GM18861 (cell line): ENCODE results near the gene FRG1.
"Not testable (repeated sequence)": the region's sequence is repeated elsewhere in the genome, so short reads cannot be mapped to it uniquely, and the experiment has no call there.

Experiments
- ATAC-seq: cut with Tn5 transposase; IDR thresholded peaks from one replicate; pipeline ENCODE4 v1.9.1; 2021; ENCODE audit not compliant: unreplicated experiment

Gene FRG1

DNA sequence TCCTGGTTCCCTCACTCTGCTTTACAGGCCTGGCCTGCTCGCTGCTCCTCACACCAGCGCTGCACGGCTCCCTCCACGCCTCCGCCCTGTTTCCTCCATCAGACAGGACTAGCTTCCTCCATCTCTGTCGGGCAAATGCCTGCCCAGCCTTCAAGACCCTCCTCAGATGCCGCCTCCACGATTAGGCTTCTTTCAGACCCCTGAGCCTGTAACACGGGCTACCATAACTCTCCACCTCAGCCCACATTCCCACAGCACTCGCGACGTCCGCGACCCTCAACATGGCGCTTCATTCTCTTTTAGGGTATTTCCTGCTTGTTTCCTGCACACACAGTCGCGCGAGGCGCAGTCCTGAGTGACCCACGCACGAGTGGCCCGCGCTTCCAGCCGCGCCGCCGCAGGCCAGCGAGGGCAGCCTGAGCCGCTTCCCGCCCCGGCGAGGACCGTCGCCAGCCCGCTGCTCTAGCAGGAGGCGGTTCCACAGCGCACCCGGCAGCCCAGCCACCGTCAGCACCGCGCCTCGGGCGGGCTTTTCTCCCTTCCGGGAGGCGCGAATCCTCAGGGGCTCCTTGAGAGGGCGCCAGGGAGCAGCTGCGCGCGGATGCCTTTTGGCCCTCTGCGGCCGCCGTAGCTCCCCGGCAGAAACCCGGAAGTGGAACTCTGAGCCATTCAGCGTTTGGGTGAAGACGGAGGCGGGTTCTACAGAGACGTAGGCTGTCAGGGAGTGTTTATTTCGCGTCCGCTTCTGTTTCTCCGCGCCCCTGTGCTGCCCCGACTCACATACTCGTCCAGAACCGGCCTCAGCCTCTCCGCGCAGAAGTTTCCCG lies at the start of gene FRG1:
Gene FRG1 (plus strand): TSS at position 695 of the 827 bp plus-strand sequence. CDS start 138 bp downstream, outside the sequence.
- ATAC-seq: peak; percentile 99

DNA sequence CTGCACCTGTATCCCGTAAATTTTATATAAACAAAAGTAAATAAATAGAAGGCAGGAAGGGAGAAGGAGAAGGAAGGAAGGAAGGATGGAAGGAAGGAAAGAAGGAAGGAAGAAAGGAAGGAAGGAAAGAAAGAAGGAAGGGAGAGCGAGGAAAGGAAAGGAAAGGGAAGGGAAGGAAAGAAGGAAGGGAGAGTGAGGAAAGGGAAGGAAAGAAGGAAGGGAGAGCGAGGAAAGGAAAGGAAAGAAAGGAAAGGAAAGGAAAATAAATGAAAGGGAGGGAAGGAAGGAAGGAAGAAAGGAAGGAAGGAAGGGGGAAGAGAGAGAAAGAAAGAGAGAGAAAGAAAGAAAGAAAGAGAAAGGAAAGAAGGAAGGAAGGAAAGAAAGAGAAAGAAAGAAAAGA lies 43.0 kb upstream of the FRG1 start:
- no peak for ATAC-seq

DNA sequence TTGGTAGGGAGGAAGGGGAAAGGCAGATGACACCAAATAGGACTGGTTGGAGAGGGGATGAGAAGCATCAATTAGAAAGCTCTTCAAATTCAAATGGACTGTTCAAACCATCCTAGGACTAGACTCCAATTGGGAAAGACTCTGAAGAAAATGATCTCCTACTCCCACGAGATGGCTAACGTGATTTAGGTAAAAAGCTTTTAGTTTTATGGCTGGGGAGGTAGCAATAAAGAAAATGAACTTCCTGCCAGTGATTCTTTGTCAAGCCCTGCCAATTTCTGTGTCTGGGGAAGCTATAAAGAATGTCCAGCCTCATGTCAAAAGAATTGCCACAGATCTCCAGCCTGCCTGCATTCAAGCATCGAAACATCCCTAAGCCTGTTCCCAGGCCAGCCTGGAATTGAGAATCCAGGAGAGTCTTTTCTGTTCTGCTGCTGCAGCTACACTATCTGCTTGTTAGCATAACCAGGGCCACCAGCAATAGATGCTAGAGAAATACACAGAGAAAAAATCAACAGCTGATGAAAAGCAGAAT lies 41.1 kb upstream of the FRG1 start:
- not testable (repeated sequence) for ATAC-seq

DNA sequence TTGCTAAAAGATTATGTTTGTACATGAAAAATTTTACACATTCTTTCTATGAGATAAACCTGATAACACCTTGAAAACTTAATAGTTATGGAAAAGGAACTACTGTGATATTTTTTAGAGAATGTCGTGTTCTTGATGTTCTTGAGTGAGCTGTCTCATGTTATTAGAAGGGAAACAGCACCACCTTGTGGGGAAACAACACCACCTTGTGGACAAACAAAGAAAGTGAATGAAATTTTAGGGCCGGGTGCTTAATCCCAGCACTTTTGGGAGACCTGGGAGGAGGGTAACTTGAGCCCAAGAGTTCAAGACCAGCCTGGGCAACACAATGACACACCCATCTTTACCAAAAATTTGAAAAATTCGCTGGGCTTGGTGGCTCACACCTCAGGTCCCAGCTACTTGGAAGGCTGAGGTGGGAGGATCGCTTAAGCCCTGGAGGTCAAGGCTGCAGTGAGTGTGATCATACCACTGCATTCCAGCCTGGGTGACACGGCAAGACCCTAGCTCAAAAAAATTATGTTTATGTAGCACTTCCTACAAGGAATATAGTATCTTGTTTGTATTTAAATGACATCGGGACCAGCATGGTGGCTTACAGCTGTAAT lies 36.1 kb upstream of the FRG1 start:
- ATAC-seq: peak; percentile 87

DNA sequence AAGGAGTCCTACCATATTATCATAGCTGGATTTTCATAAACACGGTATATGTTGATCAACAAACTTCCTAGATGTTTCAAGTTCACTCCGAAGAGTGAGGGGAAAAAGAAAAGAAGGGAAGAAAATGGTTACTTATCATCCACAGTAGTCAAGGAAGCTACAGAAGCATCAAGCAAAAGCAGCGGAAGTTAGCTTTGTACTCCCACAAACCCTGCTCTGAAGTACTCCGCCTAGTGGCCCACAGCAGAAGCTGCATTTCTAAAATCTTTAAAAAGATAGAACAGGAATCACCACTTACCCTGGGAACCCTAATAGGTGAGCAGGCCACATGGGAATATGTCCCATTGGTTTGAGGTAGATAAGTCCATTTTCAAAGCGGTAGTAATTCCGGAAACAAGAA lies 28.5 kb upstream of the FRG1 start:
- ATAC-seq: no peak

DNA sequence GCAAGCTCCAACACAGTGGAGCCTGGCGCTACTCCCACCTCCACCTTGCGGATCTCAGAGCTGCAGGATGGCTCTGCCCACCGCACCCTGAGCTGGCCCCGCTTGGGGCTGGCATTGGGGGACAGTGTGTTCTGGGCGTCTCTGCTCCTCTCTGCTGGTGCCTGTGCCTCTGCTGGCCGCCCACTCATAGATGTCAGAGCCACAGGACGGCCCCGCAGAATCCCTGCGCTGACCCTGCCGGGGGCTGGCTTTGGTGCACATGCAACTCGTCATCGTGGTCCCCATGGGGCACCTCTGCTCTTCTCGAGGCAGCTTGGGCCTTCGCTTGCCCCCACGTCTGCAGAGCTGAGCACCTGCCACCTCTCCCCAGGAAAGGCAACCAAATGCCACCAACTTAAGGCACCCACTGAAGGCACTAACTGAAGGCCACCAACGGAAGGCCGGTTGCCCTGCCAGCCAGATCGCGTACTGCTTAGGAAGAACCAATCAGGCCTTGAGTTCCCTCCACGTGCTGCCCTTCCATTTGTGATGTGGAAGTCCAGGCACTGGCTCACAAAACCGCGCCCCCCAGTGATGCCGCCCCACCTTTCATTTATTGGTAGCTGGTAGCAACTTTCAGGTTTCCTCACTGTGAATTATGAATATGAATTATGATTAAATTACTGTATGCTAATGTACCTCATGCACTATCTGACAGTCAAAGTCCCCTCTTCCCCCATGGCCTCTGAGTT lies 23.3 kb upstream of the FRG1 start:
- ATAC-seq: no peak

DNA sequence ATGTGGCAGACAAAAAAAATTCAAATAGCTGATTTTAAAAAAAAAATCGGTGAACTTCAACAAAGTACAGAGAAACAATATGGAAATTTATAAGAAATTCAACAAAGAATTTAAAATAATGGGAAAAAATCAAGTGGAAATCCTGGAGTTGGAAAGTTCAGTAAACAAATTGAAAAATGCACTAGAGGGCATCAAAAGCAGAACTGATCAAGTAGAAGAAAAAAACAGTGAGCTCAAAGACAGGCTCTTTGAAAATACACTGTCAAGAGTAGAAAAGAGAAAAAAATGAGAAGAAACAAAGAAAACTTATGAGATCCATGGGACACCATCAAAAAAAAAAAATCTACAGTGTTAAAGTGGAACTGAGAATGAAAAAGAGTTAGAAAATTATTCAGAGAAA lies 19.6 kb upstream of the FRG1 start:
- no peak for ATAC-seq

DNA sequence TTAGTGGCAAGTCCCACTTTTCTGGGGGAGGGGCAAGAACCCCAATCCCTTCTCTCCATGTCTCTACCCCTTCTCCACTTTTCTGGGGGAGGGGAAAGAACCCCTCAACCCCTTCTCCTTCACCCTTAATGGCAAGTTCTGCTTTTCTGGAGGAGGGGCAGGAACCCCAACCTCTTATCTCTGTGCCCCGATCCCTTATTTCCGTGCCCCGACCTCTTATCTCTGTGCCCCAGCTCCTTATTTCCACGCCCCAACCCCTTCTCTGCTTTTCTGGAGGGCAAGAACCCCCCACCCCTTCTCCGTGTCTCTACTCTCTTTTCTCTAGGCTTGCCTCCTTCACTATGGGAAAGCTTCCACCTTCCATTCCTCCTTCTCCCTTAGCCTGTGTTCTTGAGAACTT lies 13.9 kb upstream of the FRG1 start:
- not testable (repeated sequence) for ATAC-seq

DNA sequence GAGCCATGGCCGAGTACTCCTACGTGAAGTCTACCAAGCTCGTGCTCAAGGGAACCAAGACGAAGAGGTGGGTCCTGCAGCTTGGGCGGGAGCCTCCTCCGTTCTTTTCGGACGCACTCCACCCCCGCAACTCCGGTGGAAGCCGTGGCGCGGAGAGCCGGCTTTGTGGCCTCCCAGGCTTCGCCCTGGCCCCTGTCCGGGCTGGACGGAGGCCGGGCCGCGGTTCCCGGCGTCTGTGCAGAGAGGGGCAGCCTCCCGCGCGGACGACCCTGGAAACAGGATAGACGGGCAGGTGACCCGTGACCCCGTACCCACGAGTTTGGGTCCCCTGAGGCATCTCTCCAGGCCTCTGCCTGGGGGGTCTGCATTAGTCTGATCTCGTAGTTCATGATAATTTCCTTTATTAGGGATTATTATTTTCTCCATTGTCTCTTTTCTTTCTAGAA lies 356 bp downstream of the FRG1 start:
- no peak for ATAC-seq

DNA sequence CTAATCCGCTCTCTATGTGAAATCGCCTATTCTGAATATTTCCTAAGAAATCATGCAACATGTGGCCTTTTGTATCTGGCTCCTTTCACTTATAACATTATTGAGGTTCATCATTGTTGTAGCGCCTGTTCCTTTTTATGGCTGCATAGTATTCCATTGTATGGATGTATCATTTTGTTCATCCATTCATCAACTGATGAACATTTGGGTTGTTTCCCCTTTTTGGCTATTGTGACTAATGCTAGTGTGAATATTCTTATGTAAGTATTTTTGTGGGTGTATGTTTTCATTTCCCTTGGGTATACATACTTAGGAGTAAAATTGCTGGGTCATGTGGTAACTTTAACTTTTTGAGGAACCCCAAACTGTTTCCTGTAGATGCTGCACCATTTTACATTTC lies 1.7 kb downstream of the FRG1 start:
- not testable (repeated sequence) for ATAC-seq

DNA sequence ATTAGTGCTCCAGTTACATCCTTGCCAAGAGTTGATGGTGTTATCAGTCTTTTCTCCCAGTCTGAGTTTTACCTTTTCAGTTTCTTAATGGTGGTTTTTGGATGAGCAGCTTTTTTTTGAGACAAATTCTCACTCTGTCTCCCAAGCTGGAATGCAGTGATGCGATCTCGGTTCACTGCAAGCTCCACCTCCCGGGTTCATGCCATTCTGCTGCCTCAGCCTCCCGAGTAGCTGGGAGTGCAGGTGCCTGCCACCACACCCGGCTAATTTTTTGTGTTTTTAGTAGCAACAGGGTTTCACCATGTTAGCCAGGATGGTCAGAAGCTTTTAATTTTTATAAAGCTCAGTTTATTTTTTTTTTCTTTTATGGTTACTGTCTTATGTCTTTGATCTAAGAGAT lies 3.4 kb downstream of the FRG1 start:
- not testable (repeated sequence) for ATAC-seq

DNA sequence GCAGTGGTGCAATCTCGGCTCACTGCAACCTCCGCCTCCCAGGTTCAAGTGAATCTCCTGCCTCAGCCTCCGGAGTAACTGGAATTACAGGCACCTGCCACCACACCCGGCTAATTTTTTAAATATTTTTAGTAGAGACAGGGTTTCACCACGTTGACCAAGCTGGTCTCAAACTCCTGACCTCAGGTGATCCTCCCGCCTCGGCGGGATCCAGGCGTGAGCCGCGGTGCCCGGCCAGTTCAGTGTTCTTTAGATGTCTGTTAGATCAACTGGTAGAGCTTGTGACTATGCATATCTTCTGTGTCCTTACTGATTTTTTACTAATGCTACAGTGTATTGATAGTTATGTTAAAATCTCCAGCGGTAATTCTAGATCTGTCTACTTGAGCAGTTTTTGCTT lies 6.2 kb downstream of the FRG1 start:
- ATAC-seq: not testable (repeated sequence)

DNA sequence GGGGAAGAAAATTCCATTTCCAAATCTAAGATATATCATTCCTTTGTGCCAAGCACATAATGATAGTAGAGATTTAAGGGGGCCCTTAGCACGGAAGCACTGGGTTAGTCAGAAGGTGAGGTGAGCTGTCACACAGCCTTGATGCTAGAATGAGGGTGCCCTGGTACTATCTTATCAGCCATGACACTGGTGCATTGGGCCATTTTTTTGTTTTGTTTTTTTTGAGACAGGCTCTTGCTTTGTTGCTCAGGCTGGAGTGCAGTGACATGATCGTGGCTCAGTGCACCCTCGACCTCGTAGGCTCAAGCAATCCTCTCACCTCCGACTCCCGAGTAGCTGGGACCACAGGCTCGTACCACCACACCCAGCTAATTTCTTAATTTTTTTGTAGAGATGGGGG lies 7.8 kb downstream of the FRG1 start:
- ATAC-seq: not testable (repeated sequence)

DNA sequence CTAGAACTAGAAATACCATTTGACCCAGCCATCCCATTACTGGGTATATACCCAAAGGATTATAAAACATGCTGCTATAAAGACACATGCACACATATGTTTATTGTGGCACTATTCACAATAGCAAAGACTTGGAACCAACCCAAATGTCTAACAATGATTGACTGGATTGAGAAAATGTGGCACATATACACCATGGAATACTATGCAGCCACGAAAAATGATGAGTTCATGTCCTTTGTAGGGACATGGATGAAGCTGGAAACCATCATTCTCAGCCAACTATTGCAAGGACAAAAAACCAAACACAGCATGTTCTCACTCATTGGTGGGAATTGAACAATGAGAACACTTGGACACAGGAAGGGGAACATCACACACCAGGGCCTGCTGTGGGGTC lies 28.6 kb downstream of the FRG1 start:
- ATAC-seq: not testable (repeated sequence)

DNA sequence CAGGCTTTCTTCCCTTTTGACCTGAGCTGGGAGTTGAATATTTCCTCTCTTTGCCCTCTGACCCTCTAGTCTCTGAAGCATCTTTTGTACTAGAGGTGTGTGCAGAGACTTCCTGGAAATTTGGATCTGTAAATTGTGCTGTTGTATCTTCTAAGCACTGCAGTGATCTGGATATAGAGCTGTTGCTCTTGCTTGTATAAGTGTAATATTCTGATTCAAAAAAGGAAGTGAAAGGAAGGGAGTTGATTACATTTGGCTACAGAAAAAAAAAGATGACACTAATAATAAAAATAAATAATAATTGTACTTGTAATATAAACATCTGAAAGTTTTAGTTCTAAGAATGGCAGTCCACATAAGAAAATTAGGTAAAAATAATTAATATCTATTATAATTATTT lies 33.0 kb downstream of the FRG1 start:
- no peak for ATAC-seq

DNA sequence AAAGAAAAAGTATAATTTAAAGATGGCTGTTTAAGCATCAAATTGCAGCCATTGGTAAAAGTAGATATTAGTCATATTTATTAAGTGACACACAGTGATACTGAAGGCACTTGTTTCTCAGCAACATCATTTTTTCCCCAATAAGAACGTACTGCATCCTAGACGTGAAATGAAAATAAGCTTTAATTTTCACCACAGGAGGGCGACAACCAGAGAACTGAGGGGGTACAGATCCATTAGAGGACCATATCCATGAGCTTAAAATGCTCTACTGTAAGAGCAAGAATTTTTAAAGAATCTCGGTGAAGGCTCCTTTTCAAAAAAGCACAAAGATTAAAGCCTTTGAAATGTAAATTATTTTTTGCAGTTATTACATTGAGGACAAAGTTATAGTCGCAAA lies 33.4 kb downstream of the FRG1 start:
- ATAC-seq: no peak

DNA sequence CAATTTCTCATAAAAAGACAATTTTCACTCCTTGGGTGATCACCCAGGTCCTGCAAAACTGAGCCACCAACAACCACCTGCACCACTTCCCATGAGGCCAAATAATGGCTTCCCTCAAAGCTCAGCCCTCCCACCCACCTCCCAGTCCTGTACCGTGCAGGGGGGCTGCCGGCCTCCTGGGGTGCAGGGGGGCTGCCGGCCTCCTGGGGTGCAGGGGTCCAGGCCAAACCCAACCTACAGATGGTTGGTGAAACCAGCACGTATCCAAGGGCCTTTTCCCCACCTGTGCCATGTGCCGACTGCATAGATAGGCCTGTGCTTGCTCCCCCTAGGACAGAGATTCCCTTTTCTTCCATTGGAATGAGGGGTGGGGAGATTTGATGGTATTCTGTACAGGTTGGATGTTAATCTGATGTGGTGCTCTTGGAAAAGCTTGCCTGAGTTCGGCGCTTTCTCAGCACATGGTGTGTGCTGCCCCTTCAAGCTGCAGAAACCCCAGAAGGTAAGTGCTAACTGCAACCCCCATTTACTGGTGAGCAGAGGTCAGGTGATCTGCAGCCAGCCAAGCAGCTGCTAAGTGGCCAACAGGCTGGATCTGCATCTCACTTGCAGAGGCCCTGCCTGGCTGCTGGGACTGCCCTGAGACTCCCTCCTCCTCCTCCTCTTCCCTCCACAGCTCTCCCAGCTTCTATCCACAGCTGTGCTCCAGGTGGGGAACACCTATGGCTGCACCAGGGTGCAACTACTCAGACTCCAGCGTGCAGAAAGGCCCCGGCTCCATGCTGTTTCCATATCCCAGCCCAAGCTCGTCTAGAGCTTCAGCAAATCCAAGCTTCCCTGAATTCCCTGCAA lies 38.8 kb downstream of the FRG1 start:
- no peak for ATAC-seq

DNA sequence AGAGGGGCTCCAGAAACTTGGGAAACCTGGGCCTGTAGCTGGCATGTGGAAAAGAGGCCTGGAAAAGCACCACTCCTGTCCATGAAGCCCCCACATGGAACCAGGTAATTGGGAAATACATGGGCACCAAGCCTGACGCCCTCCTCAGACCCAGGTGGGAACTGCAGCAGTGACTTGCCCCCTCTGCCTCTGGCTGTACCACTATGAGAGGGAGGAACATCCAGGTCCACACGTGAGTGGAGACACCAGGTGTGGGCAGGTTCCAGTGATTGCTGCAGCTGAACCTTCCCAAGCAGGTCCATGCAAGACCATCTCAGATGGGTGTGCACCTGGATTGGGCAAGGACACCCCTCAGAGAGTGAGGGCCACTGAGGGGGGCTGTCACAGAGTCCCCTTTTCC lies 39.6 kb downstream of the FRG1 start:
- ATAC-seq: not testable (repeated sequence)

DNA sequence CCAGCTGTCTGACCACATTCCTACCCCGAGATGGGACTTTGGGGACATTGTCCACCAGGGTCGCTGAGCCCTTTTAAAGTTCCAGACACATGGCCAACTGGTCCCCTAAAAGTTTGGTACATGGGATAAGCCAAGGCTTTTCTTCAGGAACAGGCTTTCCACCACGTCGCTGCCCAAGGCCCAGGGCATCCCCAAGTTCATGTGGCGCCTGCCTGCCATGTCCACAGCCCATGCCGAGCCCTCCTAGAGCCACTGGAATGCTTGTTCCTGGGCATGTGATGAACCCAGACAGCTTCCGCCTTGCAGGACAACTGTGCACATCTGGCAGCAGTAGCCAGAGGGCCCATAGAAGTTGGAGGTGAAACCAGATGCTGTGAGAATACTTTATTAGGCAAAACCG lies 41.3 kb downstream of the FRG1 start:
- no peak for ATAC-seq

DNA sequence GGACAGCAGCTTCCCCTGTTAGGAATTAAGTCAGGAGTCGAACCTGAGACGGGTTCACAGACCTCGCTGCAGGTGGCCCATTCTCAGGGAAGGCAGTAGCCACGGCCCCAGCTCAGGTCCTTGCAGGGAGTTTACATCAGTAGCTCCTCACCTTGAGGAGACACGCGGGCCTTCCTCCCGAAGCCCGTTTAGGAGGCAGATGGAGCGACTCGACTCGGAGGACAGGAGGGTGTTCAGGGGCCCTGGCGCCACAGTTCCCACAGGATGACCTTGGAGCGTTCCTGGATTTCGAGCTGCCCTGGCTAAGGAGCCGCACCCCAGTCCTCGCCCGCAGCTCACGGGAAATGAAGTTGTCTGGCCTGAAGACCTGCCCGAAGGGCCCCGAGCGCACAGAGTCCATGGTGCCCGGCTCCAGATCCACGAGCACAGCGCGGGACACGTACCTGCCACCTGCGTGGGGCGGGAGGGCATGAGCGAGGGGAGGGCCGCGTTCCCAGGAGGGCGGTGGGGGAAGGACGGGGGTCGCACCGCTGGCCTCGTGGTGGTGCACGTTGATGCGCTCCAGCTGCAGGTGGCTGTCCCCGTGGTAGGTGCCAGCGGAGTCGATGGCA lies 43.3 kb downstream of the FRG1 start:
- ATAC-seq: not testable (repeated sequence)
